HepG2 (cell line): ENCODE results near the gene WNT4. TPM values are rescaled to one million over a fixed set of nuclear protein-coding genes. Genes with fewer than 3 reads are reported as not detected.

Source experiments
- ATAC-seq: fragments of 200-7000 bp; cut with Tn5 transposase; 3 replicates; pipeline ENCODE4 v1.9.1; 2020; ENCODE audit warnings: mild to moderate bottlenecking, moderate library complexity
- BruUV-seq: library from RNA; stranded (reverse); fragments of 400-500 nt; replicated peaks from 2 replicates; lab custom pipeline; 2021; lab: Mats Ljungman, UMichigan
- CTCF ChIA-PET: fragments of 300-600 bp; formaldehyde crosslinking; extraction: SDS; loops from one replicate; lab custom pipeline; 2021; ENCODE audit warnings: low total read pairs, inconsistent platforms, low intra/inter-chr PET ratio; lab: Yijun Ruan, JAX
- POLR2A ChIA-PET: fragments of 350-600 bp; sonication (Branson Sonifier 250); formaldehyde crosslinking; loops from one replicate; lab custom pipeline; 2020; ENCODE audit warnings: antibody characterized with exemption, inconsistent platforms; lab: Yijun Ruan, JAX
- DNase-seq: peaks from one replicate; pipeline ENCODE4 v3.0.0-alpha.2; 2015; ENCODE audit warnings: low spot score
- FAIRE-seq: peaks from 3 replicates; lab custom pipeline; 2011; peaks lifted over from hg19 to GRCh38; lab: Jason Lieb, UNC
- H2AFZ ChIP-seq: one replicate; pipeline ENCODE4 v1.6.1; 2011; ENCODE audit warnings: low read length, inconsistent platforms
- H3K27ac ChIP-seq: fragments of 300-600 bp; 3 replicates; pipeline ENCODE4 v1.8.0; 2011; ENCODE audit warnings: mixed run types, mild to moderate bottlenecking, mixed read lengths, low read length, inconsistent platforms; ENCODE audit not compliant: insufficient read depth; ENCODE audit errors: extremely low read length
- H3K27me3 ChIP-seq, 2 experiments: fragments of 200-600 bp in 1 of 2; 2 replicates in 1 of 2; 3 replicates in 1 of 2; pipeline versions ENCODE4 v1.6.0 to v1.8.0; 2011; ENCODE audit warnings: low read length in 2 of 2, mild to moderate bottlenecking in 2 of 2, moderate library complexity in 2 of 2, inconsistent platforms in 1 of 2; ENCODE audit not compliant: insufficient read depth in 2 of 2, control insufficient read depth in 1 of 2
- H3K36me3 ChIP-seq, 2 experiments: fragments of 200-600 bp in 1 of 2; replicated peaks in 1 of 2; 2 replicates in 1 of 2; 3 replicates in 1 of 2; pipeline versions ENCODE4 v1.5.1 to v1.8.0; 2011; ENCODE audit warnings: low read length in 2 of 2, inconsistent platforms in 1 of 2; ENCODE audit not compliant: insufficient read depth in 2 of 2, control insufficient read depth in 1 of 2
- H3K4me1 ChIP-seq: 2 replicates; pipeline ENCODE4 v1.5.1; 2012; ENCODE audit warnings: low read length, inconsistent platforms; ENCODE audit not compliant: insufficient read depth
- H3K4me2 ChIP-seq: 2 replicates; pipeline ENCODE4 v1.6.0; 2011; ENCODE audit warnings: low read depth, low read length, inconsistent platforms
- H3K4me3 ChIP-seq, 3 experiments: fragments of 200-600 bp in 1 of 3; sonication (generic), shearing (Covaris generic) in 1 of 3; replicated peaks in 1 of 3; 2 replicates each; pipeline ENCODE4 v1.5.1; 2011 to 2016; ENCODE audit warnings: low read length in 3 of 3, inconsistent platforms in 2 of 3, low read depth in 2 of 3, mild to moderate bottlenecking in 2 of 3, control low read depth in 1 of 3, mixed read lengths in 1 of 3; ENCODE audit not compliant: insufficient read depth in 1 of 3
- H3K79me2 ChIP-seq: one replicate; pipeline ENCODE4 v1.6.1; 2011; ENCODE audit warnings: low read length, inconsistent platforms; ENCODE audit not compliant: insufficient read depth
- H3K9ac ChIP-seq: 2 replicates; pipeline ENCODE4 v1.6.0; 2011; ENCODE audit warnings: mild to moderate bottlenecking, low read depth, low read length, inconsistent platforms; ENCODE audit not compliant: insufficient read depth
- H3K9me3 ChIP-seq: 2 replicates; pipeline ENCODE4 v1.5.1; 2012; ENCODE audit warnings: mild to moderate bottlenecking, low read length
- H4K20me1 ChIP-seq: 2 replicates; pipeline ENCODE4 v1.6.0; 2011; ENCODE audit warnings: inconsistent platforms, mild to moderate bottlenecking, low read length, moderate library complexity; ENCODE audit not compliant: insufficient read depth
- CREM ChIP-seq, 2 experiments: sonication (generic) in 1 of 2; formaldehyde crosslinking in 1 of 2; IDR thresholded peaks; 2 replicates each; pipeline versions ENCODE4 v1.4.0 to v1.6.1; 2016 to 2020; ENCODE audit warnings: antibody characterized with exemption in 1 of 2, mild to moderate bottlenecking in 1 of 2, missing genetic modification reagents in 1 of 2
- NFYC ChIP-seq: IDR thresholded peaks from 2 replicates; pipeline ENCODE4 v1.6.1; 2016; ENCODE audit warnings: missing genetic modification reagents, missing compliant biosample characterization
- NR2F2 ChIP-seq: IDR thresholded peaks from 2 replicates; pipeline ENCODE4 v1.6.1; 2012; ENCODE audit warnings: low read depth, inconsistent platforms, borderline replicate concordance
- PRPF4 ChIP-seq: fragments of 200-400 bp; formaldehyde crosslinking; IDR thresholded peaks from 2 replicates; pipeline ENCODE4 v1.6.1; 2016; ENCODE audit warnings: low read length, low read depth; ENCODE audit not compliant: poor library complexity, severe bottlenecking
- SNAPC5 ChIP-seq: sonication (generic); formaldehyde crosslinking; IDR thresholded peaks from 2 replicates; pipeline ENCODE4 v1.8.1; 2023; ENCODE audit warnings: mild to moderate bottlenecking, missing genetic modification reagents, borderline replicate concordance
- THYN1 ChIP-seq: sonication (generic); formaldehyde crosslinking; IDR thresholded peaks from 2 replicates; pipeline ENCODE4 v1.8.1; 2023; ENCODE audit warnings: low read depth, mild to moderate bottlenecking, moderate library complexity, missing genetic modification reagents, borderline replicate concordance
- ZNF317 ChIP-seq: sonication (generic); formaldehyde crosslinking; IDR thresholded peaks from 2 replicates; pipeline ENCODE4 v1.5.0; 2020; ENCODE audit warnings: mild to moderate bottlenecking, missing genetic modification reagents
- WGBS: methylation state at CpG from one replicate; pipeline ENCODE4 v1.1.6; 2017; ENCODE audit warnings: low lambda C conversion rate; 5-methylcytosine and 5-hydroxymethylcytosine counted together
- in situ Hi-C: cut with HindIII; loops from 2 replicates; pipeline ENCODE4 v1.10.0; 2017; ENCODE audit warnings: low pct_unique_long_range_greater_than_20kb; ENCODE audit not compliant: extremely low pct_ligation_motif_present
- intact Hi-C: fragments of 100-400 bp; cut with micrococcal nuclease; formaldehyde crosslinking; loops from one replicate; pipeline ENCODE4 v1.10.0; 2022; ENCODE audit not compliant: unreplicated experiment
- polyA plus RNA-seq, 8 experiments: library from polyadenylated mRNA; depleted of rRNA in 3 of 8; stranded (reverse) in 7 of 8; unstranded in 1 of 8; fragments of >200 nt; fragmentation: Illumina TruSeq in 4 of 8; extraction: Trizol in 4 of 8; gene quantifications; 2 replicates each; pipeline versions ENCODE4 v1.2.1 to v1.2.3, GENCODE V29; 2011 to 2016; ENCODE audit warnings: low read depth in 4 of 8, missing spikeins in 1 of 8, mixed read lengths in 1 of 8; ENCODE audit not compliant: insufficient read depth in 1 of 8
- total RNA-seq, 5 experiments: library from RNA; depleted of rRNA; stranded (reverse); fragments of >200 nt; fragmentation: Illumina TruSeq; extraction: Trizol; gene quantifications; 2 replicates each; pipeline ENCODE4 v1.2.3, GENCODE V29; 2016; ENCODE audit warnings: low read depth in 1 of 5

The WNT4 gene
- total and polyA plus RNA-seq, 2 of the 13 experiments (the other 11 are each of a cell fraction or from before 2014, with no cell fraction given) = not detected

GRCh38 chr1:22140694-22141093 is 2.2 kb downstream of the WNT4 start (continued):
- no peak for TF ChIP-seq NR2F2
- TF ChIP-seq THYN1 = no peak

GRCh38 chr1:22139817-22140216 is 3.1 kb downstream of the WNT4 start:
- Histone ChIP-seq H3K9me3 (no peaks in the 10 kb centered on the region), H3K36me3 (no peaks in the 10 kb centered on the region), H3K4me1 (no peaks in the 10 kb centered on the region), H3K9ac (no peak overlapping the region), H3K4me3 (no peak overlapping the region), H3K27me3 (peaks cover 40 to 90% of the 10 kb centered on the region in 2 experiments), H3K4me2 (no peak overlapping the region), H3K27ac (no peak overlapping the region), H2AFZ (no peak overlapping the region), H4K20me1 (peaks cover 37% of the 10 kb centered on the region; the same call in 1 of the 2 replicates), H3K79me2 (no peaks in the 10 kb centered on the region)
- no peak for ATAC-seq
- ChIA-PET CTCF (no interaction called here), POLR2A (no interaction called here)
- no TSS peak for BruUV-seq
- WGBS = 61% methylated on average over 4 of the region's 12 CpGs
- no peak for DNase-seq
- TF ChIP-seq SNAPC5 (CRISPR knock-in tag) (no peak), NFYC (CRISPR knock-in tag) (no peak), ZNF317 (CRISPR knock-in tag) (no peak), CREM (IDR thresholded peaks at IDR 0.05) (no peak), CREM (CRISPR knock-in tag; IDR thresholded peaks at IDR 0.05) (no peak), PRPF4 (no peak)
- FAIRE-seq = no peak
- intact Hi-C loops (loop anchor here (10.0 kb wide), 1 partner anchor 135 kb away; no protein-coding TSS in a partner anchor), in situ Hi-C loops (loop anchor here (10.0 kb wide), 1 partner anchor 505 kb away; the partner anchor contains the start of gene C1QC)
